Endothelial cell of umbilical vein (primary cell): ENCODE results near the gene MCIDAS. TPM values are rescaled to one million over a fixed set of nuclear protein-coding genes. Genes with fewer than 3 reads are reported as not detected.

Experiments
- BruUV-seq: library from RNA; stranded (reverse); fragments of 400-500 nt; replicated peaks from 2 replicates; lab custom pipeline; 2021; lab: Mats Ljungman, UMichigan
- CTCF ChIA-PET: fragments of 300-600, 350-600 bp; sonication (Branson Sonifier 250); formaldehyde crosslinking; loops from one replicate; lab custom pipeline; 2021; ENCODE audit warnings: antibody characterized with exemption, inconsistent platforms; lab: Charles Lee
- POLR2A ChIA-PET: fragments of 300-600, 350-600 bp; sonication (Branson Sonifier 250); formaldehyde crosslinking; loops from one replicate; lab custom pipeline; 2021; ENCODE audit warnings: antibody characterized with exemption, inconsistent platforms; lab: Charles Lee
- DNase-seq: peaks from one replicate; pipeline ENCODE4 v3.0.0-alpha.2; 2011; ENCODE audit warnings: low read depth, low spot score
- FAIRE-seq: peaks from 2 replicates; lab custom pipeline; 2011; peaks lifted over from hg19 to GRCh38; lab: Jason Lieb, UNC
- H2AFZ ChIP-seq: 2 replicates; pipeline ENCODE4 v1.6.0; 2012; ENCODE audit warnings: low read depth, low read length, control low read depth, inconsistent platforms
- H3K27ac ChIP-seq: 2 replicates; pipeline ENCODE4 v1.5.1; 2011; ENCODE audit warnings: low read depth, mild to moderate bottlenecking, control low read depth, low read length, moderate library complexity; ENCODE audit not compliant: insufficient read depth
- H3K27me3 ChIP-seq, 2 experiments: 2 replicates each; pipeline versions ENCODE4 v1.6.0 to v1.6.1; 2011; ENCODE audit warnings: low read length in 2 of 2, mixed read lengths in 1 of 2; ENCODE audit not compliant: control insufficient read depth in 2 of 2, insufficient read depth in 2 of 2
- H3K36me3 ChIP-seq, 2 experiments: 2 replicates in 1 of 2; 3 replicates in 1 of 2; pipeline ENCODE4 v1.5.1; 2011; ENCODE audit warnings: low read length in 2 of 2, mild to moderate bottlenecking in 1 of 2, moderate library complexity in 1 of 2; ENCODE audit not compliant: control insufficient read depth in 2 of 2, insufficient read depth in 2 of 2; ENCODE audit errors: extremely low read depth in 1 of 2
- H3K4me1 ChIP-seq: 3 replicates; pipeline ENCODE4 v1.5.1; 2011; ENCODE audit warnings: mild to moderate bottlenecking, low read length; ENCODE audit not compliant: control insufficient read depth, insufficient read depth; ENCODE audit errors: extremely low read depth
- H3K4me2 ChIP-seq: 2 replicates; pipeline ENCODE4 v1.6.1; 2011; ENCODE audit warnings: low read length, control low read depth, mixed read lengths; ENCODE audit not compliant: insufficient read depth
- H3K4me3 ChIP-seq, 3 experiments: fragments of 200-600 bp in 1 of 3; sonication (generic), shearing (Covaris generic) in 1 of 3; replicated peaks in 1 of 3; 2 replicates each; pipeline ENCODE4 v1.5.1; 2011 to 2016; ENCODE audit warnings: control low read depth in 3 of 3, low read length in 3 of 3, mild to moderate bottlenecking in 2 of 3, inconsistent platforms in 1 of 3, low read depth in 1 of 3, moderate library complexity in 1 of 3; ENCODE audit not compliant: insufficient read depth in 1 of 3
- H3K79me2 ChIP-seq: 2 replicates; pipeline ENCODE4 v1.6.0; 2012; ENCODE audit warnings: low read length, inconsistent platforms; ENCODE audit not compliant: control insufficient read depth, insufficient read depth
- H3K9ac ChIP-seq: replicated peaks from 2 replicates; pipeline ENCODE3; 2011; ENCODE audit warnings: low read length, control low read depth; ENCODE audit not compliant: insufficient read depth; ENCODE audit errors: extremely low read depth
- H3K9me1 ChIP-seq: replicated peaks from 3 replicates; pipeline ENCODE4 v1.6.0; 2011; ENCODE audit warnings: mild to moderate bottlenecking, low read length; ENCODE audit not compliant: control insufficient read depth, insufficient read depth; ENCODE audit errors: extremely low read depth
- H3K9me3 ChIP-seq: replicated peaks from 2 replicates; pipeline ENCODE4 v1.5.1; 2012; ENCODE audit warnings: low read length, inconsistent platforms; ENCODE audit not compliant: control insufficient read depth, insufficient read depth
- H4K20me1 ChIP-seq: replicated peaks from 2 replicates; pipeline ENCODE3; 2011; ENCODE audit warnings: mild to moderate bottlenecking, low read length; ENCODE audit not compliant: control insufficient read depth, insufficient read depth; ENCODE audit errors: extremely low read depth
- EZH2 ChIP-seq: IDR thresholded peaks from 2 replicates; pipeline ENCODE4 v1.6.1; 2012; ENCODE audit warnings: borderline replicate concordance, low read depth, mild to moderate bottlenecking, moderate library complexity, low read length, inconsistent platforms; ENCODE audit not compliant: severe bottlenecking
- FOS ChIP-seq: IDR thresholded peaks from 2 replicates; pipeline ENCODE4 v1.6.1; 2011; ENCODE audit warnings: mild to moderate bottlenecking, low read length, moderate library complexity, borderline replicate concordance; ENCODE audit not compliant: insufficient read depth
- GATA2 ChIP-seq: IDR thresholded peaks from 2 replicates; pipeline ENCODE4 v1.7.0; 2011; ENCODE audit warnings: low read depth, mild to moderate bottlenecking, moderate library complexity, mixed read lengths, low read length; ENCODE audit not compliant: insufficient read length, insufficient read depth
- JUN ChIP-seq: IDR thresholded peaks from 2 replicates; pipeline ENCODE4 v1.6.1; 2011; ENCODE audit warnings: borderline replicate concordance, low read depth; ENCODE audit not compliant: insufficient read length, insufficient read depth
- POLR2A ChIP-seq: IDR thresholded peaks from 2 replicates; pipeline ENCODE4 v1.6.1; 2012; ENCODE audit warnings: low read depth, mild to moderate bottlenecking, control low read depth, low read length
- POLR2AphosphoS5 ChIP-seq: IDR thresholded peaks from 2 replicates; pipeline ENCODE4 v1.6.1; 2012; ENCODE audit warnings: low read depth, mild to moderate bottlenecking, control low read depth, low read length, moderate library complexity; ENCODE audit not compliant: insufficient read depth
- dilution Hi-C: fragments of 300-500 bp; cut with MboI; formaldehyde crosslinking; loops from one replicate; pipeline ENCODE4 v1.15.0; 2019; ENCODE audit warnings: low sequenced_read_pairs; ENCODE audit not compliant: extremely low pct_ligation_motif_present
- intact Hi-C: fragments of 100-400 bp; cut with micrococcal nuclease; formaldehyde crosslinking; loops from one replicate; pipeline ENCODE4 v1.10.0; 2022
- polyA plus RNA-seq, 4 experiments: library from polyadenylated mRNA; depleted of rRNA in 3 of 4; stranded (reverse) in 3 of 4; unstranded in 1 of 4; fragments of >200 nt; gene quantifications; 2 replicates each; pipeline versions ENCODE4 v1.2.1 to v1.2.3, GENCODE V29; 2011 to 2012; ENCODE audit warnings: missing spikeins in 1 of 4
- total RNA-seq: library from RNA; stranded (reverse); gene quantifications from 2 replicates; pipeline ENCODE4 v1.2.3, GENCODE V29; 2021

Gene MCIDAS
- total and polyA plus RNA-seq, 2 donors (not counting 3 experiments of a cell fraction or from before 2014, with no cell fraction given): not detected

DNA sequence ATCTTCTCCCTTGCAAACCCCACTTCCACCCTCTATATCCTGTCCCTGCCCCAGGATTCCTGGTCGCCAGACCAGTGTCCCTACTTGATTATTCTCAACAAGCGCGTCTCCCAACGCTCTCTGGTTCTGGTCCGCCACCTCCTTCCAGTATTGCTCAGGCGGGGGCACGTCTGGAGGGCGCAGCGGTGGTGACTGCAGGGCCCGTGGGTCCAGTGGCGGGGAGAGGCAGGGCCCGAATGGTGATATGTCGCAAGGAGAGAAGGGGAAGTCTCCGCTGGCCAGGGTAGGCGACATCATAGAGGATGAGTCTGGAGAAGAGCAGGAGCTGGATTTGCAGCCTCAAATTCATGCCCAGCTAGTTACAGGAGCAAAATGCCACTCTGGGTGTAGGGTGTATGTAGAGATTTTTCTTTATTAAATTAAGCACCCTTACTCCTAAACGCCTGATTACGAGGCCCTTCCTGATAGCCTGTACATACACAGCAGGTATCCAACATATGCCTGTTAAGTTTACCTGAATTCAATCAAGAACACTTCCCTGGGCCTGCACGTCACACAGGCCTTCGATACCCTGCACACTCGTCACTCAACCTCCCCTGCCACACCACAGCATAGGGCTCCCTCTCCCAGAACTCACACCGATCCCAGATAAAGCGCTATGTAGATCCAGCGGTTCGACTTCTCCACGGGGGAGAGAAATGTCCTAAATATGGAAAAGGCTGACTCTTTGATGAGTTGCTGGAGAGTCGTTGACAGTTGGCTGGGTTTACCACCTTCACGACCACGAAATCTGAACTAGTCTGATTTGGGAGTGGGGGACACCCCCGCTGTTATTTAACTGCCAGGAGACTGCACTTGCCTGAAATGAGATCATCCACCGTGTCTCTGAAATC lies 4.8 kb downstream of the MCIDAS start:
- Histone ChIP-seq H3K27ac (no peak overlapping the region), H3K79me2 (no peaks in the 10 kb centered on the region), H3K4me2 (no peak overlapping the region), H3K4me3 (no peak overlapping the region), H4K20me1 (no peaks in the 10 kb centered on the region), H3K9me1 (no peaks in the 10 kb centered on the region), H3K36me3 (no peaks in the 10 kb centered on the region), H3K9ac (no peak overlapping the region), H3K4me1 (peaks cover 9% of the 10 kb centered on the region), H3K27me3 (peaks cover 57 to 86% of the 10 kb centered on the region in 2 experiments), H2AFZ (no peak overlapping the region), H3K9me3 (no peaks in the 10 kb centered on the region)
- ChIA-PET CTCF (interaction anchor here (1.4 kb wide), 1 partner anchor 10 kb away, joined by 11 read pairs; no protein-coding TSS in a partner anchor), POLR2A (no interaction called here)
- intact Hi-C loops: no loop called here
- FAIRE-seq (no peak), DNase-seq (no peak)
- BruUV-seq: no TSS peak
- dilution Hi-C loops: no loop called here
- TF ChIP-seq FOS (no peak), EZH2 (peak; percentile 89), JUN (no peak), GATA2 (no peak), POLR2A (no peak), POLR2AphosphoS5 (no peak)
